Posterior vena cava (tissue), 2 donors: ENCODE data around the gene MRPS21. TPM values are rescaled to one million over a fixed set of nuclear protein-coding genes. Genes with fewer than 3 reads are reported as not detected.

Source experiments
- DNase-seq: peaks from one replicate; pipeline ENCODE4 v3.0.0-alpha.2; 2020; ENCODE audit warnings: low spot score
- intact Hi-C, 2 donors: fragments of 100-400 bp; cut with DNase I; formaldehyde crosslinking; loops; one replicate each; pipeline versions ENCODE4 v1.14.1 to v1.14.2; 2022 to 2023
- long read RNA-seq, 2 donors: library from polyadenylated mRNA; unstranded; transcript quantifications; one replicate each; pipeline ENCODE4 v2.0.0, GENCODE V29; 2020 to 2021
- total RNA-seq, 2 donors: library from RNA; stranded (reverse); fragmentation: NEBNext Ultra II Directional; extraction: Animal tissue kit (Norgen Biotek cat#: 25700); gene quantifications; one replicate each; pipeline ENCODE4 v1.2.1, GENCODE V29; 2021
- donor health status: DM: yes; HTN: yes; CAD: no.
- donor health status: DM: yes; HTN: yes; CAD: no.

Gene MRPS21
- total RNA-seq = 10 to 100 TPM; 40.6 to 49.4 TPM
- long read RNA-seq, donor 1, transcript MRPS21-201 (2 exons, 1,462 nt) = minor isoform, 6 of 16 reads
- long read RNA-seq, donor 1, transcript MRPS21-202 (3 exons, 1,226 nt) = major isoform, 9 of 16 reads
- long read RNA-seq, donor 1, partial matches to known transcripts = 0 of 16 reads
- long read RNA-seq, donor 1, other reads (novel, unspliced or antisense) = 1 of 16 reads
- long read RNA-seq, donor 2, transcript MRPS21-202 (3 exons, 1,226 nt) = minor isoform, 15 of 46 reads
- long read RNA-seq, donor 2, transcript MRPS21-201 (2 exons, 1,462 nt) = major isoform, 29 of 46 reads
- long read RNA-seq, donor 2, partial matches to known transcripts = 0 of 46 reads
- long read RNA-seq, donor 2, other reads (novel, unspliced or antisense) = 2 of 46 reads

- intact Hi-C loops = no loop called here
- peak; percentile 96 for DNase-seq
Measured at GRCh38 chr1:150293433-150294253, at the start of gene MRPS21. MRPS21 (plus strand) TSS chr1:150293861; CDS start chr1:150294367, 506 bp downstream.

- intact Hi-C loops = loop anchor here in 1 of 2 donors (5.0 kb wide), 1 partner anchor 303 kb away; no protein-coding TSS in a partner anchor
- DNase-seq = no peak
Measured at GRCh38 chr1:150249936-150250335, 43.7 kb upstream of the MRPS21 start.

DNA sequence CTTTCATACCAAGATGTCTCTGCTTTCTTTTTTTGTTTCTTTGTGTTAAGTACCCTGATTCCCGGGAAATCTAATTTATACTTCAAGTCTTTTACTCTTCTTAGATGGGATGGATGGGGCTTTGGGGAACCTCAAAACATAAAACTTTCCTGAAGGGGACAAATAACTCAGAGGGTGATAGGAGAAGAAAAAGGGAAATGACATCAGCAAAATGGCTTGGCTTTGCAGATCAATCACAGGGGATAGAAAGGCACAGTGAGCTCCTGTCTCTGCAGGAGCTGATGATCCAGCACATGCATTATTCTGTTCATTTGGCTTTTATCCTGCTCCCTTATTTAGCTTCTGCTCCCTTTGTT, 37.5 kb upstream of the MRPS21 start:
- DNase-seq = no peak
- intact Hi-C loops = no loop called here

GRCh38 chr1:150256554-150257341, 36.9 kb upstream of the MRPS21 start:
- intact Hi-C loops = no loop called here
- DNase-seq = no peak

GRCh38 chr1:150257624-150258585, 35.8 kb upstream of the MRPS21 start, which contains the start of gene CA14:
CA14 (plus strand) TSS chr1:150257774; CDS start chr1:150258129, 355 bp downstream.
- intact Hi-C loops = no loop called here
- DNase-seq = no peak

DNA sequence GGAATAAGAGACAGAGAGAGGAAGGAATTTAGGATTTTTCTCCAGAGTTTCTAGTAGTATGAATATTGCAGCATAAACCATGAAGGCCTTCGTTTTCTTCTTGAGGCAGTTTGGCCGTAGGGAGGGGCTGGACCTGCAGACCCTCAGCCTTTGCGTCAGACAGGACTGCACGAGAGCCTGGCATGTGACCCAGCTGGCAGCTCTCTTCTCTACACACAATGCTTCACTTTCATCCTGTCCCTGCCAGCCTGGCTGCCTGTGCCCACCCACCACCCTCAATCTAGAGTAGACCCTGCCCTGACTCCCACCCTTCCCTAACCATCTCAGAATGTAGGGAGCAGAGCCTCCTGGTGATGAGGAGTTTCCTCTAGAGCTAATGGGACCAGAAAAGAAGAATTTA, 34.4 kb upstream of the MRPS21 start:
- intact Hi-C loops = no loop called here
- DNase-seq = peak; percentile 25

- intact Hi-C loops = no loop called here
- DNase-seq = peak; percentile 41
Measured at GRCh38 chr1:150259758-150260669, 33.6 kb upstream of the MRPS21 start.

DNA sequence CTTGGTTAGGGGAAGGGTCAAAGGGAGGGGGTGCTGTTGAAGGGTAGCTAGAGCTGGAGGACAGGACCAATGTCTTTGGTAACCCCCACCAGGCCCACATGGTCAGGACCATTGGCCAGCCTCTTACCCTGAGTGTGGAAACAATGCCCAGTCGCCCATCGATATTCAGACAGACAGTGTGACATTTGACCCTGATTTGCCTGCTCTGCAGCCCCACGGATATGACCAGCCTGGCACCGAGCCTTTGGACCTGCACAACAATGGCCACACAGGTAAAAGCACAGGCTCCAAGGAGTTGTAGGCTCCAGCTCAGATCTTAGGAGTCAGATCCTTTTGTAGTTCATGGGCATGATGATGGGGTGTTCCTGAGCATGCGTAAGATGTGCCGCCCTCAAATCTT, 32.3 kb upstream of the MRPS21 start:
- DNase-seq = peak; percentile 55
- intact Hi-C loops = no loop called here

GRCh38 chr1:150262388-150263320, 31.0 kb upstream of the MRPS21 start:
- peak; percentile 50 for DNase-seq
- intact Hi-C loops = loop anchor here in 1 of 2 donors (1.0 kb wide), 1 partner anchor 22 kb away; no protein-coding TSS in a partner anchor

- intact Hi-C loops = no loop called here
- DNase-seq = peak; percentile 41
Measured at GRCh38 chr1:150263549-150263948, 30.1 kb upstream of the MRPS21 start.

DNA sequence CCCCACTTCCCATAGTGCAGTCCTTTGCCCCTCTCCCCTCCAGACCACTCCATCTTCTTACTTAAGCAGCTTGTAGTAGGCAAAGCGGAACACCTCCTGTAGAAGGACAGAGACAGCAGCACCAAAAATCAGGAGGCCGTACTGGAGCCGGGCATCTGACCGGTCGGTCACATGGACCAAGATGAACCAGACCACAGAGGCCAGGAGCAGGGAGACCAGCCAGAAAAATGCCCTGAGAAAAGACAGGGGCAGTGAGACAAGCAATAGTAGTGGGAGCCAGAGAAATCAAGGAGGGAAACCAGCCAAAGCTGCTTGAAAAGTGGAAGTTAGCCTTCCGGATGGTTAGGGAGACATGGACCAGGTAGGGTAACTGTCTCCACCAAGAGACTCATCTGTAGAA, 25.8 kb upstream of the MRPS21 start:
- intact Hi-C loops = no loop called here
- DNase-seq = no peak

DNA sequence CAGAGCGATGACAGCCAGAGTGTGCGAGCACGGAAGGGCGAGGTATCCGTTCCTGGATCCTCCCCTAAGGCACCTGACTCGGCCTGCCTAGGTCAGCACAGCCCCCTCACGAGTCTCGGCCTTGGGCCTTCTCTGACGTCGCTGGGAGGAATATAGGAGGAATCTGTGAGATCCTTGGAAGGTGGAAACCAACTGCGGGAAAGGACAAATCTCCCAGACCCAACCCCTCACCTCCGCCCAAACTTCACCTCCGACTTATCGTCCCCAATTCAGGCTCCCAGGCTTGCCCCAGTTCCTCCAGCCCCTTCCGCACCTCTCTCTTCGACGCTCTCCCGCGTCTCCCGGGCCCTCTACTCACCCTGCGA, 25.3 kb upstream of the MRPS21 start:
- no peak for DNase-seq
- intact Hi-C loops = no loop called here

DNA sequence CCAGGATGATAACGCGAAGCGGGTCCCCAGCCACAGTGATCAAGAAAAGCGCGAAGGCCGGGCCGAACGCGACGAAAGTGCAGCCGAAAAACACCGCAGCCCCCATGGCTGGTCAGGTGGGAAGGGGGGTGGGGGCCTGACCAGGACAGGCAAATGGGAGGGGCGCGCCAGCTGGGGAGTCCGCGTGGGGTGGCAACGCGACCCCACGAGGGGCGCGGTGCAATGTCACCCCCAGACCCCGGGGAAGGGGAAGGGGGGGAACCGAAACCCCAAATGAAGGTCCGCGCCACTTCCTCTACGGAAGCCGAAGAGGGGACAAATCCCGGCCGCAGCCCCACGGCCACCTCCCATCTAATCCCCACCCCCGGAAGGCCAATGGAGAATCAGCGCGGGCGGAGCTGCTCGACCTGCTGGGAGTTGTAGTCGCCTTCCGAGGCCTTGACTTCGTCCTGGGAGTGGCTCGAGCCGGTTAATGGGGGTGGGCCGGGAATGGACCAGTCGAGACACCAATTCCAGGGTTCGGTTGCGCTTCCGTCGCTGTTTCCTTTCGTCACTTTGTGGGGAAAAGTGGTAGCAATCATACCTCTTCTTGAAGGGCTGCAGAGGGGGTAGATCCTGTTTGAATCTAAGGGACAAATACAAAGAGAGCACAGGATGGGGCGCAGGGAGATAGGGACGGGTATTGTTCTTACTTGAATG, 24.8 kb upstream of the MRPS21 start, which contains the start of gene APH1A:
APH1A (minus strand) TSS at position 312 of the 699 bp plus-strand sequence; CDS start at position 106, 206 bp downstream.
- DNase-seq = peak; percentile 99
- intact Hi-C loops = no loop called here

- no peak for DNase-seq
- intact Hi-C loops = no loop called here
Measured at GRCh38 chr1:150269451-150269850, 24.2 kb upstream of the MRPS21 start.

- intact Hi-C loops = no loop called here
- DNase-seq = no peak
Measured at GRCh38 chr1:150271291-150271959, 22.2 kb upstream of the MRPS21 start.
